CD4-positive, alpha-beta T cell treated with Interferon gamma for 1 hour (primary cell): ENCODE results near the gene SLC37A1.
"Not testable (repeated sequence)": the region's sequence is repeated elsewhere in the genome, so short reads cannot be mapped to it uniquely, and the experiment has no call there.

Source experiments
- DNase-seq: peaks from one replicate; pipeline ENCODE4 v3.0.0-alpha.2; 2020

Gene SLC37A1

GRCh38 chr21:42597487-42598158 lies 84.0 kb downstream of the SLC37A1 start:
- DNase-seq, result no peak

GRCh38 chr21:42598159-42598735 lies 84.6 kb downstream of the SLC37A1 start:
- DNase-seq, result no peak

GRCh38 chr21:42599486-42599885 lies 85.8 kb downstream of the SLC37A1 start:
- no peak for DNase-seq

GRCh38 chr21:42599962-42600361 lies 86.3 kb downstream of the SLC37A1 start:
- DNase-seq, result no peak

- DNase-seq, result no peak
These were observed 88.0 kb downstream of the SLC37A1 start for GRCh38 chr21:42601656-42602055.

GRCh38 chr21:42607102-42607501 lies 93.5 kb downstream of the SLC37A1 start:
- no peak for DNase-seq

GRCh38 chr21:42607525-42608102 lies 94.0 kb downstream of the SLC37A1 start:
- DNase-seq, result no peak

GRCh38 chr21:42608446-42608845 lies 94.8 kb downstream of the SLC37A1 start:
- no peak for DNase-seq

- peak; percentile 24 for DNase-seq
These were observed 96.2 kb downstream of the SLC37A1 start for GRCh38 chr21:42609811-42610210.

GRCh38 chr21:42611852-42612251 lies 98.2 kb downstream of the SLC37A1 start:
- no peak for DNase-seq

GRCh38 chr21:42612390-42612789 lies 98.7 kb downstream of the SLC37A1 start:
- DNase-seq, result no peak

GRCh38 chr21:42613756-42614155 lies 100.1 kb downstream of the SLC37A1 start:
- DNase-seq, result no peak

- DNase-seq, result peak; percentile 25
These were observed 100.7 kb downstream of the SLC37A1 start for GRCh38 chr21:42614396-42614795.

- DNase-seq, result peak; percentile 57
These were observed 101.2 kb downstream of the SLC37A1 start for GRCh38 chr21:42614811-42615351.

GRCh38 chr21:42615377-42615776 lies 101.7 kb downstream of the SLC37A1 start:
- not testable (repeated sequence) for DNase-seq

- no peak for DNase-seq
These were observed 102.3 kb downstream of the SLC37A1 start for GRCh38 chr21:42615924-42616323.

- no peak for DNase-seq
These were observed 102.8 kb downstream of the SLC37A1 start for GRCh38 chr21:42616446-42616845.

GRCh38 chr21:42616941-42617340 lies 103.3 kb downstream of the SLC37A1 start:
- no peak for DNase-seq

- no peak for DNase-seq
These were observed 103.8 kb downstream of the SLC37A1 start for GRCh38 chr21:42617486-42617885.

GRCh38 chr21:42618707-42619102 lies 105.1 kb downstream of the SLC37A1 start:
- DNase-seq, result no peak

GRCh38 chr21:42619166-42619565 lies 105.5 kb downstream of the SLC37A1 start:
- DNase-seq, result no peak

GRCh38 chr21:42619841-42620240 lies 106.2 kb downstream of the SLC37A1 start:
- DNase-seq, result no peak

- DNase-seq, result no peak
These were observed 107.6 kb downstream of the SLC37A1 start for GRCh38 chr21:42621166-42621818.

- DNase-seq, result no peak
These were observed 108.1 kb downstream of the SLC37A1 start for GRCh38 chr21:42621819-42622177.
